ENCODE data around the gene SMIM7.
"Not testable (repeated sequence)": the region's sequence is repeated elsewhere in the genome, so short reads cannot be mapped to it uniquely, and the experiment has no call there.

Gene SMIM7

DNA sequence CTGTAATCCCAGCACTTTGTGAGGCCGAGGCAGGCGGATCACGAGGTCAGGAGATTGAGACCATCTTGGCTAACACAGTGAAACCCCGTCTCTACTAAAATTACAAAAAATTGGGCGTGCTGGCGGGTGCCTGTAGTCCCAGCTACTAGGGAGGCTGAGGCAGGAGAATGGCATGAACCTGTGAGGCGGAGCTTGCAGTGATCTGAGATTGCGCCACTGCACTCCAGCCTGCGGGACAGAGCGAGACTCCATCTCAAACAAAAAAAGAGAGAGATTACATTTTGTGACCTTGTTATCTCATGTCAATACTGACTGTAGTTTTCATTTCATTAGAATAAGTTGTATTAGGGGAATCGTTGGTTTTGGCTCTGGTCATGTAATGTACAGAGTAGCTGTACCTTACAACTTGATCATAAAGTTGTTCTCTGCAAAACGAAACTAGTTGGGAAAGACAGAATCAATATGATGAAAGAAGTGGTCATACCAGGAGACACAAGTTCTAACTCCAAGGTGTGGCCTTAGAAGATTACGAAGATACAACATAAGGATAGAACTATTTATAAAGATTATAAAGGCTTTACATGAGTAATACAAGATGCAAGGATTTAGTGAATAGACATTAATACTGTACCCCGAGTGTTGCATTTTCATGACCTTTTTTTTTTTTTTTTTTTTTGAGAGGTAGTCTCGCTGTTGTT is 16.3 kb upstream of the SMIM7 start:
- H3K79me2 ChIP-seq (ENCODE audit: control insufficient read depth, insufficient read depth, low read length, unreplicated experiment) = no peaks in the 10 kb centered on the region
- no peak overlapping the region for H3K4me3 ChIP-seq (ENCODE audit: low read depth, low read length)
- H3K27ac ChIP-seq (ENCODE audit: low read depth, low read length) = no peak overlapping the region
- peaks cover 3% of the 10 kb centered on the region; the same call in 1 of the 2 replicates for H3K36me3 ChIP-seq (ENCODE audit: insufficient read depth, low read length)
- no peak overlapping the region for H2AFZ ChIP-seq (ENCODE audit: low read length, unreplicated experiment)
- H3K27me3 ChIP-seq (ENCODE audit: insufficient read depth, low read length) = no peaks in the 10 kb centered on the region
- no peaks in the 10 kb centered on the region for H3K4me1 ChIP-seq (ENCODE audit: control insufficient read depth, insufficient read depth, low read length, unreplicated experiment)

DNA sequence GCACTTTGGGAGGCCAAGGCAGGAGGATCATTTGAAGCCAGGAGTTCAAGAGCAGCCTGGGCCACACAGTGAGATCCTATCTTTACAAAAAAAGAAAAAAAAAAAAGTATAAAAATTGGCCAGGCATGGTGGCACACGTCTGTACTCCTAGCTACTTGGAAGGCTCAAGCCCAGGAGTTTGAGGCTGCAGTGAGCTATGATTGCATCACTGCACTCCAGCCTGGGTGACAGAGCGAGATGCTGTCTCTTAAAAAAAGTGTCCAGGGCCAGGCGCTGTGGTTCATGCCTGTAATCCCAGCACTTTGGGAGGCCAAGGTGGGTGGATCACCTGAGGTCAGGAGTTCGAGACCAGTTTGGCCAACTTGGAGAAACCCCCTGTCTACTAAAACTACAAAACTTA is 13.9 kb upstream of the SMIM7 start:
- not testable (repeated sequence) for H3K4me3 ChIP-seq (ENCODE audit: low read depth, low read length)

DNA sequence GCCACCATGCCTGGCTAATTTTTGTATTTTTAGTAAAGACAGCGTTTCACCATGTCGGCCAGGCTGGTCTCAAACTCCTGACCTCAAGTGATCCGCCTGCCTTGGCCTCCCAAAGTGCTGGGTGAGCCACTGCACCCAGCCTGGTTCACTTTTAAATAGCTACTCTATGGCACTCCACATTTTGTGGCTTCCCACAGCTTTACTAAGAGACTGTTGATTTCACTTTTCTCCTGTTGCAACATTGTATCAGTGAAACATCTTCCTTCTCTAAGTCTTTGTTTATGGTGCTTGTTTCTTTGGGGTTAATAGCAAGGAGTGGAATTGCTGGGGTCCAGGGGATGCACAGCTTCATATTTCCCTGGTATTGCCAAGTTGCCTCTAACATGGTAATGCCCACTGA is 13.3 kb upstream of the SMIM7 start:
- Histone ChIP-seq H3K4me3 (ENCODE audit: low read depth, low read length) (no peak overlapping the region), H3K79me2 (ENCODE audit: control insufficient read depth, insufficient read depth, low read length, unreplicated experiment) (no peaks in the 10 kb centered on the region), H3K27ac (ENCODE audit: low read depth, low read length) (no peak overlapping the region), H3K36me3 (ENCODE audit: insufficient read depth, low read length) (no peaks in the 10 kb centered on the region), H3K27me3 (ENCODE audit: insufficient read depth, low read length) (no peaks in the 10 kb centered on the region), H2AFZ (ENCODE audit: low read length, unreplicated experiment) (no peak overlapping the region), H3K4me1 (ENCODE audit: control insufficient read depth, insufficient read depth, low read length, unreplicated experiment) (no peaks in the 10 kb centered on the region)

More for the DNA sequence above, 13.9 kb upstream of the SMIM7 start:
- not testable (repeated sequence) for H3K27me3 ChIP-seq (ENCODE audit: insufficient read depth, low read length); H3K36me3 ChIP-seq (ENCODE audit: insufficient read depth, low read length); H3K79me2 ChIP-seq (ENCODE audit: control insufficient read depth, insufficient read depth, low read length, unreplicated experiment); H3K27ac ChIP-seq (ENCODE audit: low read depth, low read length); H3K4me1 ChIP-seq (ENCODE audit: control insufficient read depth, insufficient read depth, low read length, unreplicated experiment); H2AFZ ChIP-seq (ENCODE audit: low read length, unreplicated experiment)

DNA sequence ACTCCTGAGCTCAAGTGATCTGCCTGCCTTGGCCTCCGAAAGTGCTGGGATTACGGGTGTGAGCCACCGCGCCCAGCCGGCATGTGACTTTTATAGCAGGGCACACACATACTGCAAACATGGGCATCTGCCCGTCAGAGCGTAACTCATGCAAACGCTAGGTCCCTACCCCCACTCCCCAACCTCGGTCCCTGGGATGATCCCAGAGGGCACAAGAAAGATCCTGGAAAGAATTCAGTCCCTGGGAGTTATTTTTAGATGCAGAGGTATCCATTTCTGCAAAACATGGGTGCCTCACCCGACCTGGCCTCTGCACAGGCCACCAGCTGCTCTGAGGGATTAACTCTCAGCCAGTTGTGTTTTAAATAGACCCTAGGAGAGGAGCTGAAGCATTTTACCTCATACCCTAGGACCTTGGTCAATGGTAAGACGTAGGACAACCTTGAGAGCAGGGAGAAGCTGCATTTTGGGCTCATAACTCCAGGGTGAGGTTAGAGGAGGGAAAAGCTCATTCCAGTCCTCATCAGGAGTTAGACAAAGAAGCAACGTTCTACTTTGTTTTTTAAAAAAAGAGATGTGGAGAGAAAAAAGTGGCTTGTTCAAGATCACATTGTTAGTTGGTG is 11.8 kb upstream of the SMIM7 start:
- no peaks in the 10 kb centered on the region for H3K4me1 ChIP-seq (ENCODE audit: control insufficient read depth, insufficient read depth, low read length, unreplicated experiment)
- H3K36me3 ChIP-seq (ENCODE audit: insufficient read depth, low read length) = no peaks in the 10 kb centered on the region
- no peak overlapping the region for H2AFZ ChIP-seq (ENCODE audit: low read length, unreplicated experiment)
- H3K27me3 ChIP-seq (ENCODE audit: insufficient read depth, low read length) = no peaks in the 10 kb centered on the region
- no peaks in the 10 kb centered on the region for H3K79me2 ChIP-seq (ENCODE audit: control insufficient read depth, insufficient read depth, low read length, unreplicated experiment)
- H3K27ac ChIP-seq (ENCODE audit: low read depth, low read length) = no peak overlapping the region
- no peak overlapping the region for H3K4me3 ChIP-seq (ENCODE audit: low read depth, low read length)

DNA sequence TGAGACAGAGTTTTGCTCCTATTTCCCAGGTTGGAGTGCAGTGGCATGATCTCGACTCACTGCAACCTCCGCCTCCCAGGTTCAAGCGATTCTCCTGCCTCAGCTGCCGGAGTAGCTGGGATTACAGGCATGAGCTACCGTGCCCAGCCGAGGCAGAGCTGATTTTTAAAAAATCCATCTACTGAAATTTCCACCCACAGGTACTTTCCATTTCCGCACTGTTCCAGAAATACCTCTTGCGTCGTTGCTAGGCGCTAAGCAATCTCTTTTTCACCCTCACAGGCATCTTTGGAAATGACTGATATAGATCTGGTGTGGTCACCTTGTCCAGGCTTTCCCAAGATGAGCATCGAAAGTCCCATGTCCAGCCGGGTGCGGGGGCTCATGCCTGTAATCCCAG is 10.3 kb upstream of the SMIM7 start:
- Histone ChIP-seq H3K27ac (ENCODE audit: low read depth, low read length) (no peak overlapping the region), H3K79me2 (ENCODE audit: control insufficient read depth, insufficient read depth, low read length, unreplicated experiment) (no peaks in the 10 kb centered on the region), H3K4me1 (ENCODE audit: control insufficient read depth, insufficient read depth, low read length, unreplicated experiment) (no peaks in the 10 kb centered on the region), H3K4me3 (ENCODE audit: low read depth, low read length) (no peak overlapping the region), H3K27me3 (ENCODE audit: insufficient read depth, low read length) (no peaks in the 10 kb centered on the region), H2AFZ (ENCODE audit: low read length, unreplicated experiment) (no peak overlapping the region), H3K36me3 (ENCODE audit: insufficient read depth, low read length) (no peaks in the 10 kb centered on the region)

DNA sequence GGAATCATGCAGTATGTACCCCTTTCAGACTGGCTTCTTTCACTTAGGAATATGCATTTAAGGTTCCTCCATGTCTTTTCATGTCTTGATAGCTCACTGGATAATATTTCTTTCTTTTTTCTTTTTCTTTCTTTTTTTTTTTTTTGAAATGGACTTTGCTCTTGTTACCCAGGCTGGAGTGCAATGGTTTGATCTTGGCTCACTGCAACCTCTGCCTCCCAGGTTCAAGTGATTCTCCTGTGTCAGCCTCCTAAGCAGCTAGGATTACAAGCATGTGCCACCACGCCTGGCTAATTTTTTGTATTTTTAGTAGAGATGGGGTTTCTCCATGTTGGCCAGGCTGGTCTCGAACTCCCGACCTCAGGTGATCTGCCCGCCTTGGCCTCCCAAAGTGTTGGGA is 8.8 kb upstream of the SMIM7 start:
- not testable (repeated sequence) for H3K27me3 ChIP-seq (ENCODE audit: insufficient read depth, low read length); H3K36me3 ChIP-seq (ENCODE audit: insufficient read depth, low read length); H2AFZ ChIP-seq (ENCODE audit: low read length, unreplicated experiment); H3K27ac ChIP-seq (ENCODE audit: low read depth, low read length); H3K4me1 ChIP-seq (ENCODE audit: control insufficient read depth, insufficient read depth, low read length, unreplicated experiment); H3K79me2 ChIP-seq (ENCODE audit: control insufficient read depth, insufficient read depth, low read length, unreplicated experiment); H3K4me3 ChIP-seq (ENCODE audit: low read depth, low read length)

DNA sequence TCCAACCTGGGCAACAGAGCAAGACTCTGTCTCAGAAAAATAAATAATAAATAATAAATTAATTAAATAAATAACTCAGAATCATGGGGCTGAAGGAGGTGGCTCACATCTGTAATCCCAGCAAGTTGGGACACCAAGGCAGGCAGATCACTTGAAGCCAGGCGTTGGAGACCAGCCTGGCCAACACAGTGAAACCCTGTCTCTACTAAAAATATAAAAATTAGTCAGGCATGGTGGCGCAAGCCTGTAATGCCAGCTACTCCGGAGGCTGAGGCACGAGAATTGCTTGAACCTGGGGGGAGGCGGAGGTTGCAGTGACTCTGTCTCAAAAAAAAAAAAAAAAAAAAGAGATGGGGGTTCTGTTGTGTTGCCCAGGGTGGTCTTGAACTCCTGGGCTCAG is 8.2 kb upstream of the SMIM7 start:
- Histone ChIP-seq H3K27me3 (ENCODE audit: insufficient read depth, low read length) (no peaks in the 10 kb centered on the region), H3K36me3 (ENCODE audit: insufficient read depth, low read length) (no peaks in the 10 kb centered on the region), H3K4me3 (ENCODE audit: low read depth, low read length) (no peak overlapping the region), H3K79me2 (ENCODE audit: control insufficient read depth, insufficient read depth, low read length, unreplicated experiment) (no peaks in the 10 kb centered on the region), H3K27ac (ENCODE audit: low read depth, low read length) (no peak overlapping the region), H3K4me1 (ENCODE audit: control insufficient read depth, insufficient read depth, low read length, unreplicated experiment) (no peaks in the 10 kb centered on the region), H2AFZ (ENCODE audit: low read length, unreplicated experiment) (no peak overlapping the region)

DNA sequence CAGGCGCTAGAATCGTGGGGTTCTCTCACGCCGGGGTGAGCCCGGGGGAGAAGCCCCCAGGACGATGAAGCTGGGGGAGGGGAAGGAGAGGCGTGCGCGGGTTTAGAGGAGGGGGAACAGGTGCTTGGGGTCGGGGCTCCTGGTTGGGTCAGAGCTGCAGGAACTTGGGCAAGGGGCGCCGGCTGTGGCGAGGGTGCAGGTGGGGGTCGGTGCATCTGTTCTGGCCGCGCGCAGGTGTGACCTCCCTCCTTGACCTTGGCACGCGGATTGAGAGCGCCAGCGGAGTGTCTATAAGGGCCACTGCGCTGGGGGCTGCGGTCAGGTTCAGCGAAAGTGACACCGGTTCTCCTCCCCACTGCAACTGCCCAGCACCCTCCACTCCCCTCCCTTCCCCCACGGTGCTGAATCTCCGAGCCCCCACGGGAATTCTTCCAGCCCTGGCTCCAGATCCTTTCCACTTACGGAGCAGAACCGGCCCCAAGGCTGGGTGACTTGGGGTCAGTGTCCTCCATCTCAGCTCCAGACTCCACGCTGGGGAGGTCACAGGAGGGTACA is 1.6 kb upstream of the SMIM7 start:
- H3K27me3 ChIP-seq (ENCODE audit: insufficient read depth, low read length) = no peaks in the 10 kb centered on the region
- no peak overlapping the region for H2AFZ ChIP-seq (ENCODE audit: low read length, unreplicated experiment)
- H3K4me1 ChIP-seq (ENCODE audit: control insufficient read depth, insufficient read depth, low read length, unreplicated experiment) = peaks cover 5% of the 10 kb centered on the region
- H3K79me2 ChIP-seq (ENCODE audit: control insufficient read depth, insufficient read depth, low read length, unreplicated experiment) = peaks cover 16% of the 10 kb centered on the region
- no peaks in the 10 kb centered on the region for H3K36me3 ChIP-seq (ENCODE audit: insufficient read depth, low read length)
- H3K4me3 ChIP-seq (ENCODE audit: low read depth, low read length) = peak overlapping the region; percentile 99
- no peak overlapping the region for H3K27ac ChIP-seq (ENCODE audit: low read depth, low read length)

DNA sequence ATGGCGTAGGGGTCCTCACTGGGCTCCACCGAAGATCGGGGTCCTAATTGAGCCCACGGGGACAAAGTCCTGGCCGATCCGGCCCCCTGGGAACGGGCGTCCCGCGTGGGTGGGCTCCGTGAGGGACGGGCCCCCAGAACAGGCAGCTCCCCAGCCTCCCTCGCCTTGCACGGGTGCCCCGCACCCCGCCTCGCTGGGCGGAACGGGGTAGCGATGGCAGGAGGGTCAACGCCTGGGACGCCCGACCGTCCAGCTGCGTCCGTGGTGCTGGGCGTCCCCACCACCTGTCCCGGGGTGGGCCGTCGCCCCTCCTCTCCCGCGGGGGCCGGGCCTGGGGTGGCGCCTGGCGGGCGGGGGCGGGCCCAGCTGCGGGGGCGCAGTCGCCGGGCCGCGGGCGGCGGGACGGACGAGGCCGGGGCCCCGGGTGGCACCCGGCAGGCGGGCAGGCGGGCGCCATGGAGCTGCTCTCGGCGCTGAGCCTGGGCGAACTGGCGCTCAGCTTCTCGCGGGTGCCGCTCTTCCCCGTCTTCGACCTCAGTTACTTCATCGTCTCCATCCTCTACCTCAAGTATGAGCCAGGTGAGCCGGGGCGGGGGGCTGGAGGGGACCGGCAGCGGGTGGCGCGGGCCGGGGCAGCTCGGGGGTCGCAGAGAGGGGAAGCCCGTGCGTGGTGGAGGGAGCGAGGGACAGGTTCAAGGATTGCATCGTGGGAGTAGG is 977 bp upstream of the SMIM7 start, which contains the start of gene TMEM38A:
TMEM38A (plus strand) TSS at position 377 of the 717 bp plus-strand sequence; CDS start at position 456, 79 bp downstream.
- Histone ChIP-seq H3K27me3 (ENCODE audit: insufficient read depth, low read length) (no peaks in the 10 kb centered on the region), H3K4me1 (ENCODE audit: control insufficient read depth, insufficient read depth, low read length, unreplicated experiment) (peaks cover 5% of the 10 kb centered on the region), H3K36me3 (ENCODE audit: insufficient read depth, low read length) (no peaks in the 10 kb centered on the region), H3K4me3 (ENCODE audit: low read depth, low read length) (peak within 1 kb of the TSS; percentile 99), H3K79me2 (ENCODE audit: control insufficient read depth, insufficient read depth, low read length, unreplicated experiment) (peaks cover 16% of the 10 kb centered on the region), H3K27ac (ENCODE audit: low read depth, low read length) (peak within 1 kb of the TSS; percentile 84), H2AFZ (ENCODE audit: low read length, unreplicated experiment) (peak within 1 kb of the TSS; percentile 74)

DNA sequence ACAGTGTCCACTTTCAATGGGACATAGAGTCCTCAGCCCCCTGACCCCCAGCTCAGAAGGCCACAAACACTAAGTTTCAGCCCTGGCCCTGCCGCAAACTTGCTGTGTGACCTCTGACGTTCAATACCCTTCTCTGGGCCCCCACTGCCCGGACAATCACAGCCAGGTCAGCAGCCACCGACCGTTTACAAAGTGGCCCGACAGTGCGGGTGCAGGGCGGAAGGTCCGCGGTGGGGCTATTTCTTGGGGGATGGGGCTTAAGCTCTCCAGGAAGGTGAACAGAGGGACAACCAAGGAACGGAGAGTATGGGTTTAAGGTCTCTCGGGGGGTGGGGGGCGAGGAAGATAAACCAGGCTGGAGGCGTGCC is 496 bp downstream of the SMIM7 start:
- Histone ChIP-seq H3K79me2 (ENCODE audit: control insufficient read depth, insufficient read depth, low read length, unreplicated experiment) (peaks cover 16% of the 10 kb centered on the region), H3K4me3 (ENCODE audit: low read depth, low read length) (peak overlapping the region; percentile 99), H3K36me3 (ENCODE audit: insufficient read depth, low read length) (no peaks in the 10 kb centered on the region), H3K4me1 (ENCODE audit: control insufficient read depth, insufficient read depth, low read length, unreplicated experiment) (peaks cover 5% of the 10 kb centered on the region), H3K27ac (ENCODE audit: low read depth, low read length) (peak overlapping the region; percentile 84; the same call in 1 of the 2 replicates), H3K27me3 (ENCODE audit: insufficient read depth, low read length) (no peaks in the 10 kb centered on the region), H2AFZ (ENCODE audit: low read length, unreplicated experiment) (peak overlapping the region; percentile 56)
